Naive thymus-derived CD4-positive, alpha-beta T cell (primary cell): Measurements from ENCODE around the gene IFNL1. TPM values are rescaled to one million over a fixed set of nuclear protein-coding genes. Genes with fewer than 3 reads are reported as not detected.
"Not testable (repeated sequence)": the region's sequence is repeated elsewhere in the genome, so short reads cannot be mapped to it uniquely, and the experiment has no call there.

Experiments
- ATAC-seq: fragments of 150-1000 bp; cut with Tn5 transposase; 2 replicates; pipeline ENCODE4 v1.10.0; 2021; ENCODE audit warnings: mild to moderate bottlenecking, moderate library complexity
- CTCF ChIA-PET: fragments of 350-600 bp; sonication (Branson Sonifier 250); formaldehyde crosslinking; loops from one replicate; lab custom pipeline; 2021; ENCODE audit warnings: antibody characterized with exemption; lab: Charles Lee
- POLR2A ChIA-PET: fragments of 350-600 bp; sonication (Branson Sonifier 250); formaldehyde crosslinking; loops from one replicate; lab custom pipeline; 2021; ENCODE audit warnings: antibody characterized with exemption, inconsistent platforms; lab: Charles Lee
- DNase-seq, 9 donors: peaks; one replicate each; pipeline versions ENCODE4 v3.0.0 to v3.0.0-alpha.2; 2020 to 2022; ENCODE audit warnings: mixed read lengths in 1 of 9
- H3K27ac ChIP-seq: one replicate; pipeline ENCODE4 v1.7.0; 2013; ENCODE audit warnings: mild to moderate bottlenecking, low read depth, low read length, moderate library complexity
- H3K27me3 ChIP-seq, 2 donors: one replicate each; pipeline ENCODE4 v1.7.0; 2013; ENCODE audit warnings: low read length in 2 of 2, mild to moderate bottlenecking in 2 of 2, moderate library complexity in 2 of 2; ENCODE audit not compliant: control insufficient read depth in 2 of 2, insufficient read depth in 2 of 2
- H3K36me3 ChIP-seq, 3 experiments: 1 replicate in 2 of 3; 2 replicates in 1 of 3; pipeline ENCODE4 v1.7.0; 2013; ENCODE audit warnings: low read length in 3 of 3, mild to moderate bottlenecking in 3 of 3, moderate library complexity in 1 of 3; ENCODE audit not compliant: insufficient read depth in 3 of 3, control insufficient read depth in 2 of 3
- H3K4me1 ChIP-seq, 2 donors: one replicate each; pipeline ENCODE4 v1.7.0; 2013; ENCODE audit warnings: low read length in 2 of 2, mild to moderate bottlenecking in 2 of 2, moderate library complexity in 1 of 2; ENCODE audit not compliant: control insufficient read depth in 2 of 2, insufficient read depth in 2 of 2
- H3K4me3 ChIP-seq: 2 replicates; pipeline ENCODE4 v1.7.0; 2013; ENCODE audit warnings: mild to moderate bottlenecking, low read length
- H3K9me3 ChIP-seq, 3 experiments: 1 replicate in 2 of 3; 2 replicates in 1 of 3; pipeline ENCODE4 v1.7.0; 2013; ENCODE audit warnings: low read length in 3 of 3; ENCODE audit not compliant: control insufficient read depth in 2 of 3
- H3K27ac Mint-ChIP-seq, 9 donors: one replicate each; pipeline ENCODE4 v1.8.0; 2020 to 2022; ENCODE audit warnings: mixed read lengths in 9 of 9, mild to moderate bottlenecking in 8 of 9, moderate library complexity in 5 of 9, inconsistent platforms in 2 of 9
- H3K27me3 Mint-ChIP-seq, 5 donors: one replicate each; pipeline ENCODE4 v1.8.0; 2021 to 2022; ENCODE audit warnings: mixed read lengths in 5 of 5, mild to moderate bottlenecking in 1 of 5
- H3K36me3 Mint-ChIP-seq, 5 donors: one replicate each; pipeline ENCODE4 v1.8.0; 2020 to 2022; ENCODE audit warnings: mixed read lengths in 5 of 5, mild to moderate bottlenecking in 3 of 5, inconsistent platforms in 1 of 5
- H3K4me1 Mint-ChIP-seq, 7 donors: one replicate each; pipeline ENCODE4 v1.8.0; 2020 to 2022; ENCODE audit warnings: mixed read lengths in 7 of 7, mild to moderate bottlenecking in 3 of 7, inconsistent platforms in 1 of 7
- H3K4me3 Mint-ChIP-seq, 10 donors: one replicate each; pipeline ENCODE4 v1.8.0; 2020 to 2022; ENCODE audit warnings: mild to moderate bottlenecking in 10 of 10, mixed read lengths in 10 of 10, moderate library complexity in 6 of 10, inconsistent platforms in 2 of 10
- H3K9me3 Mint-ChIP-seq, 11 donors: one replicate each; pipeline ENCODE4 v1.8.0; 2020 to 2022; ENCODE audit warnings: mixed read lengths in 11 of 11, mild to moderate bottlenecking in 4 of 11, inconsistent platforms in 1 of 11, moderate library complexity in 1 of 11
- intact Hi-C, 2 donors: fragments of 100-400 bp; cut with micrococcal nuclease; formaldehyde crosslinking; loops; one replicate each; pipeline ENCODE4 v1.15.1; 2023
- polyA plus RNA-seq, 2 donors: library from polyadenylated mRNA; unstranded; fragments of 300-500 nt; fragmentation: Illumina TruSeq; gene quantifications; one replicate each; pipeline ENCODE4 v1.2.3, GENCODE V29; 2021
- total RNA-seq, 6 experiments: library from RNA in 5 of 6; stranded (reverse) in 5 of 6; gene quantifications; 1 replicate in 5 of 6; 2 replicates in 1 of 6; pipeline ENCODE4 v1.2.3 and lab custom pipeline; 2021 to 2026

IFNL1 gene
- total and polyA plus RNA-seq, 7 experiments from 2014 or later, result not detected

- Histone ChIP-seq H3K27me3 (no peaks in the 10 kb centered on the region), H3K9me3 (no peaks in the 10 kb centered on the region), H3K36me3 (peaks cover 0 to 3% (median 0%) of the 10 kb centered on the region in 3 experiments), H3K4me3 (no peak overlapping the region), H3K27ac (peak overlapping the region; percentile 78), H3K4me1 (peaks cover 31 to 50% of the 10 kb centered on the region in 2 donors)
- H3K27ac Mint-ChIP-seq, result peak overlapping the region; percentile 36 to 97 (median 96)
- peaks cover 0 to 1% (median 0%) of the 10 kb centered on the region in 11 donors for H3K9me3 Mint-ChIP-seq
- H3K4me1 Mint-ChIP-seq, result peaks cover 59 to 73% (median 67%) of the 10 kb centered on the region in 7 donors
- intact Hi-C loops, result loop anchor here (2.0 to 10.0 kb wide), 12 partner anchors 19 to 1923 kb away; partner anchors contain the start of genes COQ8B (in 1 of the 2), DYRK1B (in 1 of the 2), EID2B (in 1 of the 2) and HNRNPUL1 (in 1 of the 2)
- DNase-seq (no peak), ATAC-seq (no peak)
- ChIA-PET POLR2A (interaction anchor here (0.7 to 1.5 kb wide), 4 partner anchors 63 to 268 kb away, joined by 3 to 7 read pairs (median 3); partner anchors contain the start of gene PLEKHG2), CTCF (no interaction called here)
- H3K27me3 Mint-ChIP-seq, result no peaks in the 10 kb centered on the region
- peaks cover 5 to 26% (median 8%) of the 10 kb centered on the region in 5 donors for H3K36me3 Mint-ChIP-seq
- H3K4me3 Mint-ChIP-seq, result peak overlapping the region in 9 of 10 donors; percentile 52 to 100 (median 95)
Measured at GRCh38 chr19:39339674-39340073, 43.5 kb downstream of the IFNL1 start.

- H3K27me3 ChIP-seq, H3K4me3 ChIP-seq, H3K36me3 ChIP-seq, H3K27me3 Mint-ChIP-seq, H3K9me3 Mint-ChIP-seq, H3K9me3 ChIP-seq, CTCF ChIA-PET, ATAC-seq, DNase-seq: not testable (repeated sequence)
- peaks cover 26 to 52% of the 10 kb centered on the region in 2 donors for H3K4me1 ChIP-seq
- peak overlapping the region; percentile 90 to 100 (median 97) for H3K4me3 Mint-ChIP-seq
- peak overlapping the region; percentile 78 for H3K27ac ChIP-seq
- peak overlapping the region; percentile 36 to 97 (median 96) for H3K27ac Mint-ChIP-seq
- POLR2A ChIA-PET, result interaction anchor here (0.7 to 1.5 kb wide), 3 partner anchors 62 to 269 kb away, joined by 3 to 7 read pairs (median 3); no protein-coding TSS in a partner anchor
- H3K4me1 Mint-ChIP-seq, result peaks cover 57 to 73% (median 67%) of the 10 kb centered on the region in 7 donors
- intact Hi-C loops, result loop anchor here (2.0 to 10.0 kb wide), 11 partner anchors 19 to 1922 kb away; partner anchors contain the start of genes COQ8B (in 1 of the 2), DYRK1B (in 1 of the 2), EID2B (in 1 of the 2) and HNRNPUL1 (in 1 of the 2)
- peaks cover 3 to 22% (median 3%) of the 10 kb centered on the region in 5 donors for H3K36me3 Mint-ChIP-seq
Measured at GRCh38 chr19:39340156-39340555, 43.9 kb downstream of the IFNL1 start.

- peaks cover 0 to 1% (median 0%) of the 10 kb centered on the region in 11 donors for H3K9me3 Mint-ChIP-seq
- Histone ChIP-seq H3K27me3 (no peaks in the 10 kb centered on the region), H3K9me3 (no peaks in the 10 kb centered on the region), H3K36me3 (peaks cover 0 to 5% (median 0%) of the 10 kb centered on the region in 3 experiments), H3K4me3 (peak overlapping the region; percentile 95), H3K4me1 (peaks cover 24 to 48% of the 10 kb centered on the region in 2 donors), H3K27ac (peak overlapping the region; percentile 78)
- CTCF ChIA-PET, result no interaction called here
- POLR2A ChIA-PET, result interaction anchor here (0.6 to 3.6 kb wide), 7 partner anchors 8 to 1922 kb away, joined by 3 to 23 read pairs (median 5); partner anchors contain the start of genes MED29, PAF1, PLEKHG2 and RPS16
- H3K27ac Mint-ChIP-seq, result peak overlapping the region; percentile 90 to 97 (median 96)
- peak in 2 of 9 donors; percentile 10 to 17 for DNase-seq
- peaks cover 64 to 75% (median 71%) of the 10 kb centered on the region in 7 donors for H3K4me1 Mint-ChIP-seq
- H3K4me3 Mint-ChIP-seq, result peak overlapping the region; percentile 90 to 100 (median 97)
- intact Hi-C loops, result loop anchor here (1.0 to 10.0 kb wide), 12 partner anchors 20 to 1921 kb away; partner anchors contain the start of genes COQ8B (in 1 of the 2), DYRK1B (in 1 of the 2), EID2 (in 1 of the 2) and EID2B (in 1 of the 2)
- H3K27me3 Mint-ChIP-seq, result no peaks in the 10 kb centered on the region
- H3K36me3 Mint-ChIP-seq, result peaks cover 0 to 20% (median 0%) of the 10 kb centered on the region in 5 donors
- no peak for ATAC-seq
Measured at GRCh38 chr19:39341129-39341718, 45.0 kb downstream of the IFNL1 start.

- peaks cover 0 to 21% (median 0%) of the 10 kb centered on the region in 5 donors for H3K36me3 Mint-ChIP-seq
- Histone ChIP-seq H3K27me3 (no peaks in the 10 kb centered on the region), H3K4me1 (peaks cover 23 to 42% of the 10 kb centered on the region in 2 donors), H3K9me3 (no peaks in the 10 kb centered on the region), H3K27ac (peak within 1 kb of the TSS; percentile 84), H3K4me3 (peak within 1 kb of the TSS; percentile 95), H3K36me3 (peaks cover 0 to 5% (median 0%) of the 10 kb centered on the region in 3 experiments)
- no peaks in the 10 kb centered on the region for H3K27me3 Mint-ChIP-seq
- ChIA-PET POLR2A (interaction anchor here (0.6 to 3.6 kb wide), 14 partner anchors 9 to 1921 kb away, joined by 3 to 23 read pairs (median 4); partner anchors contain the start of genes EIF3K, MED29, PAF1 and PLEKHG2), CTCF (interaction anchor here (0.8 to 1.1 kb wide), 4 partner anchors 9 to 93 kb away, joined by 3 read pairs; partner anchors contain the start of genes PLEKHG2 and RPS16)
- DNase-seq, result peak; percentile 97 to 100 (median 99)
- peak within 1 kb of the TSS; percentile 90 to 100 (median 97) for H3K4me3 Mint-ChIP-seq
- H3K27ac Mint-ChIP-seq, result peak within 1 kb of the TSS; percentile 90 to 97 (median 96)
- ATAC-seq, result peak; percentile 93
- intact Hi-C loops, result loop anchor here (1.0 to 10.0 kb wide), 21 partner anchors 9 to 1920 kb away; partner anchors contain the start of genes EID2B (in 2 of the 2), MED29 (in 2 of the 2), PAF1 (in 2 of the 2) and PLEKHG2 (in 2 of the 2)
- H3K4me1 Mint-ChIP-seq, result peaks cover 64 to 77% (median 73%) of the 10 kb centered on the region in 7 donors
- H3K9me3 Mint-ChIP-seq, result peaks cover 0 to 1% (median 0%) of the 10 kb centered on the region in 11 donors
Measured at GRCh38 chr19:39341719-39342604, 45.8 kb downstream of the IFNL1 start, which contains the start of gene SAMD4B. Gene SAMD4B, plus strand, starts transcription at chr19:39342421. Its CDS starts 14,473 bp downstream, at chr19:39356894.

- intact Hi-C loops, result loop anchor here (1.0 to 10.0 kb wide), 18 partner anchors 9 to 1920 kb away; partner anchors contain the start of genes MED29 (in 2 of the 2), PAF1 (in 2 of the 2), PLEKHG2 (in 2 of the 2) and COQ8B (in 1 of the 2)
- Mint-ChIP-seq H3K36me3 (peaks cover 0 to 21% (median 4%) of the 10 kb centered on the region in 5 donors), H3K4me3 (peak overlapping the region; percentile 70 to 90 (median 84)), H3K4me1 (peaks cover 62 to 77% (median 73%) of the 10 kb centered on the region in 7 donors), H3K9me3 (peaks cover 0 to 1% (median 0%) of the 10 kb centered on the region in 11 donors), H3K27ac (peak overlapping the region; percentile 64 to 96 (median 87)), H3K27me3 (no peaks in the 10 kb centered on the region)
- no peaks in the 10 kb centered on the region for H3K27me3 ChIP-seq
- ChIA-PET POLR2A (interaction anchor here (0.6 to 3.6 kb wide), 13 partner anchors 11 to 724 kb away, joined by 3 to 23 read pairs (median 4); partner anchors contain the start of genes EIF3K, MED29, PAF1 and PLEKHG2), CTCF (interaction anchor here (0.8 to 1.1 kb wide), 3 partner anchors 10 to 93 kb away, joined by 3 read pairs; partner anchors contain the start of genes PLEKHG2 and RPS16)
- peaks cover 23 to 34% of the 10 kb centered on the region in 2 donors for H3K4me1 ChIP-seq
- peak overlapping the region; percentile 61 for H3K4me3 ChIP-seq
- peak overlapping the region; percentile 84 for H3K27ac ChIP-seq
- ATAC-seq (no peak), DNase-seq (peak in 1 of 9 donors; percentile 29)
- H3K9me3 ChIP-seq, result no peaks in the 10 kb centered on the region
- peaks cover 0 to 5% (median 5%) of the 10 kb centered on the region in 3 experiments for H3K36me3 ChIP-seq
Measured at GRCh38 chr19:39342647-39343305, 46.6 kb downstream of the IFNL1 start.
